GM19452 (cell line): ENCODE data around the gene FOXP2.
"Not testable (repeated sequence)": the region's sequence is repeated elsewhere in the genome, so short reads cannot be mapped to it uniquely, and the experiment has no call there.

Experiments
- ATAC-seq: cut with Tn5 transposase; IDR thresholded peaks from one replicate; pipeline ENCODE4 v1.9.1; 2021; ENCODE audit not compliant: unreplicated experiment

Gene FOXP2

GRCh38 chr7:114419441-114420272, 5.0 kb downstream of the FOXP2 start:
- ATAC-seq, result no peak

GRCh38 chr7:114422507-114423501, 8.2 kb downstream of the FOXP2 start:
- ATAC-seq, result no peak

- ATAC-seq, result no peak
Observed at GRCh38 chr7:114426382-114426781, 11.8 kb downstream of the FOXP2 start.

GRCh38 chr7:114426824-114427223, 12.2 kb downstream of the FOXP2 start:
- no peak for ATAC-seq

GRCh38 chr7:114428211-114428610, 13.6 kb downstream of the FOXP2 start:
- ATAC-seq, result no peak

- ATAC-seq, result no peak
Observed at GRCh38 chr7:114431189-114431588, 16.6 kb downstream of the FOXP2 start.

GRCh38 chr7:114432061-114432460, 17.4 kb downstream of the FOXP2 start:
- no peak for ATAC-seq

- ATAC-seq, result no peak
Observed at GRCh38 chr7:114432703-114433102, 18.1 kb downstream of the FOXP2 start.

GRCh38 chr7:114439581-114439980, 25.0 kb downstream of the FOXP2 start:
- ATAC-seq, result no peak

- ATAC-seq, result not testable (repeated sequence)
Observed at GRCh38 chr7:114440927-114441326, 26.3 kb downstream of the FOXP2 start.

- ATAC-seq, result no peak
Observed at GRCh38 chr7:114444196-114444595, 29.6 kb downstream of the FOXP2 start.

GRCh38 chr7:114450431-114450830, 35.8 kb downstream of the FOXP2 start:
- no peak for ATAC-seq

- ATAC-seq, result no peak
Observed at GRCh38 chr7:114459574-114459973, 45.0 kb downstream of the FOXP2 start.

GRCh38 chr7:114460021-114460420, 45.4 kb downstream of the FOXP2 start:
- ATAC-seq, result no peak

GRCh38 chr7:114466917-114467316, 52.3 kb downstream of the FOXP2 start:
- ATAC-seq, result no peak

- no peak for ATAC-seq
Observed at GRCh38 chr7:114468844-114469243, 54.2 kb downstream of the FOXP2 start.

GRCh38 chr7:114472896-114473512, 58.4 kb downstream of the FOXP2 start:
- ATAC-seq, result no peak

- no peak for ATAC-seq
Observed at GRCh38 chr7:114478384-114478783, 63.8 kb downstream of the FOXP2 start.

GRCh38 chr7:114481999-114482398, 67.4 kb downstream of the FOXP2 start:
- no peak for ATAC-seq

GRCh38 chr7:114484226-114484625, 69.6 kb downstream of the FOXP2 start:
- no peak for ATAC-seq

- ATAC-seq, result no peak
Observed at GRCh38 chr7:114487174-114487573, 72.6 kb downstream of the FOXP2 start.
